Activated CD8-positive, alpha-beta T cell treated with anti-CD3 and anti-CD28 coated beads, Interleukin-2, amount 10 ng/mL, durations not matched to agents 7 days and 5 days (primary cell): ENCODE results near the gene MXRA7. TPM values are rescaled to one million over a fixed set of nuclear protein-coding genes. Genes with fewer than 3 reads are reported as not detected.
A peak's percentile ranks its signal among the peaks of the same experiment; 100 is the strongest.
"Not testable (repeated sequence)": the region's sequence is repeated elsewhere in the genome, so short reads cannot be mapped to it uniquely, and the experiment has no call there.

Experiments used
- ATAC-seq: fragments of 150-1000 bp; cut with Tn5 transposase; one replicate; pipeline ENCODE4 v1.10.0; 2021; ENCODE audit warnings: moderate library complexity
- CTCF ChIA-PET: fragments of 350-600 bp; sonication (Branson Sonifier 250); formaldehyde crosslinking; loops from one replicate; lab custom pipeline; 2021; ENCODE audit warnings: antibody characterized with exemption; lab: Charles Lee
- POLR2A ChIA-PET: fragments of 350-600 bp; sonication (Branson Sonifier 250); formaldehyde crosslinking; loops from one replicate; lab custom pipeline; 2021; ENCODE audit warnings: antibody characterized with exemption; lab: Charles Lee
- DNase-seq: peaks from one replicate; pipeline ENCODE4 v3.0.0-alpha.2; 2020
- H3K27ac Mint-ChIP-seq: one replicate; pipeline ENCODE4 v1.8.0; 2021; ENCODE audit warnings: mild to moderate bottlenecking, mixed read lengths
- H3K27me3 Mint-ChIP-seq: one replicate; pipeline ENCODE4 v1.8.0; 2021; ENCODE audit warnings: low read depth, mixed read lengths
- H3K36me3 Mint-ChIP-seq: one replicate; pipeline ENCODE4 v1.8.0; 2021; ENCODE audit warnings: low read depth, mixed read lengths
- H3K4me1 Mint-ChIP-seq: one replicate; pipeline ENCODE4 v1.8.0; 2021; ENCODE audit warnings: low read depth, mixed read lengths
- H3K4me3 Mint-ChIP-seq: one replicate; pipeline ENCODE4 v1.8.0; 2021; ENCODE audit warnings: mild to moderate bottlenecking, mixed read lengths
- H3K9me3 Mint-ChIP-seq: one replicate; pipeline ENCODE4 v1.8.0; 2022; ENCODE audit warnings: mixed read lengths; ENCODE audit not compliant: insufficient read depth
- total RNA-seq, 2 experiments: library from RNA; stranded (reverse); gene quantifications; one replicate each; pipeline ENCODE4 v1.2.3, GENCODE V29; 2021

Gene MXRA7
- total RNA-seq, 2 experiments from 2014 or later = 12.4 to 13.3 TPM

- Mint-ChIP-seq H3K9me3 (no peaks in the 10 kb centered on the region), H3K27me3 (no peaks in the 10 kb centered on the region), H3K27ac (no peak overlapping the region), H3K36me3 (no peaks in the 10 kb centered on the region), H3K4me1 (peaks cover 5% of the 10 kb centered on the region), H3K4me3 (no peak overlapping the region)
- ChIA-PET POLR2A (interaction anchor here (0.7 kb wide), 1 partner anchor 714 kb away, joined by 3 read pairs; no protein-coding TSS in a partner anchor), CTCF (interaction anchor here (2.6 to 4.9 kb wide), 3 partner anchors 11 to 79 kb away, joined by 8 to 19 read pairs (median 19); no protein-coding TSS in a partner anchor)
- DNase-seq (no peak), ATAC-seq (no peak)
These were observed 7.7 kb downstream of the MXRA7 start for GRCh38 chr17:76702941-76703637.

DNA sequence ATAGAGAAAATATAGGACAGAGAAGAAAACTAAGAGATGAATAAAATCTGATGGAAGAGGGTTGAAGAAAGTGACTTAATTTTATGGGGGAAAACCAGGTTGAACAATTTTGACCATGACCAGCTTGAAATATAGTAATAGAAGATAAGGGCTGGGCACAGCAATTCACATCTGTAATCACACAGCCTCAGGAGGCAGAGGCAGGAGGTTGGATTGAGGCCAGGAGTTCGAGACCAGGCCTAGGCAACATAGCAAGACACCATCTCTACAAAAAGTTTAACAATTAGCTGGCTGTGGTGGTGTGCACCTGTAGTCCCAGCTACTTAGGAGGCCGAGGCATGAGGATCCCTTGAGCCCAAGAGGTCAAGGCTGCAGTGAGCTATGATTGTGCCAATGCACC, 8.7 kb downstream of the MXRA7 start:
- Mint-ChIP-seq H3K27ac (no peak overlapping the region), H3K36me3 (no peaks in the 10 kb centered on the region), H3K9me3 (no peaks in the 10 kb centered on the region), H3K27me3 (no peaks in the 10 kb centered on the region), H3K4me3 (no peak overlapping the region), H3K4me1 (peaks cover 9% of the 10 kb centered on the region)
- DNase-seq (no peak), ATAC-seq (no peak)
- ChIA-PET CTCF (interaction anchor here (1.2 to 4.9 kb wide), 4 partner anchors 10 to 78 kb away, joined by 3 to 19 read pairs (median 14); no protein-coding TSS in a partner anchor), POLR2A (no interaction called here)

GRCh38 chr17:76701471-76701967, 9.2 kb downstream of the MXRA7 start:
- ATAC-seq (no peak), DNase-seq (no peak)
- Mint-ChIP-seq H3K9me3 (no peaks in the 10 kb centered on the region), H3K4me3 (no peak overlapping the region), H3K27me3 (no peaks in the 10 kb centered on the region), H3K4me1 (peaks cover 15% of the 10 kb centered on the region), H3K27ac (no peak overlapping the region), H3K36me3 (no peaks in the 10 kb centered on the region)
- POLR2A ChIA-PET = no interaction called here
- CTCF ChIA-PET = interaction anchor here (1.2 to 4.9 kb wide), 3 partner anchors 10 to 20 kb away, joined by 3 to 19 read pairs (median 19); no protein-coding TSS in a partner anchor

GRCh38 chr17:76700617-76701470, 9.9 kb downstream of the MXRA7 start:
- no peak for DNase-seq
- POLR2A ChIA-PET = no interaction called here
- peak overlapping the region; percentile 72 for H3K27ac Mint-ChIP-seq

DNA sequence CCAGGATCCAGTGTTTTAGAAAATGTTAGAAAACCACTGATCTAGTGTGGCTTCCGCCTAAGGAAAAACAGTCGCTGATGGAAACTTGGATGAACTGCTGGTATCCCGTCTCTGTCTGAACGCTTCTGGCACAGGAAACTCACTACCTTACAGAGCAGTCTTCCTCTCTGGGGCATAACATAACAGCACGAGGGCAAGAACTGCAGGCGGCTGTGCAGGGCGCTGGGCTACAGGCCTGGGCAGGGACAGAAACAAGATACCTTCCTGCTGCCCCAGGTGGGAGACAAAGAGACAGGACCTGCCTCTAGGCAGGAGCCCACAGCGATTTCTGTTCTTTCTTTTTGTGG, 10.5 kb downstream of the MXRA7 start:
- ATAC-seq (peak; percentile 18), DNase-seq (no peak)
- Mint-ChIP-seq H3K4me1 (peaks cover 27% of the 10 kb centered on the region), H3K4me3 (no peak overlapping the region), H3K9me3 (no peaks in the 10 kb centered on the region), H3K27ac (peak overlapping the region; percentile 72), H3K36me3 (no peaks in the 10 kb centered on the region), H3K27me3 (no peaks in the 10 kb centered on the region)
- ChIA-PET CTCF (no interaction called here), POLR2A (no interaction called here)

More at GRCh38 chr17:76700617-76701470, 9.9 kb downstream of the MXRA7 start:
- peak; percentile 25 for ATAC-seq
- no peak overlapping the region for H3K4me3 Mint-ChIP-seq
- H3K27me3 Mint-ChIP-seq = no peaks in the 10 kb centered on the region
- CTCF ChIA-PET = interaction anchor here (4.9 kb wide), 1 partner anchor 19 kb away, joined by 19 read pairs; no protein-coding TSS in a partner anchor
- H3K4me1 Mint-ChIP-seq = peaks cover 21% of the 10 kb centered on the region
- H3K36me3 Mint-ChIP-seq = no peaks in the 10 kb centered on the region
- H3K9me3 Mint-ChIP-seq = no peaks in the 10 kb centered on the region

DNA sequence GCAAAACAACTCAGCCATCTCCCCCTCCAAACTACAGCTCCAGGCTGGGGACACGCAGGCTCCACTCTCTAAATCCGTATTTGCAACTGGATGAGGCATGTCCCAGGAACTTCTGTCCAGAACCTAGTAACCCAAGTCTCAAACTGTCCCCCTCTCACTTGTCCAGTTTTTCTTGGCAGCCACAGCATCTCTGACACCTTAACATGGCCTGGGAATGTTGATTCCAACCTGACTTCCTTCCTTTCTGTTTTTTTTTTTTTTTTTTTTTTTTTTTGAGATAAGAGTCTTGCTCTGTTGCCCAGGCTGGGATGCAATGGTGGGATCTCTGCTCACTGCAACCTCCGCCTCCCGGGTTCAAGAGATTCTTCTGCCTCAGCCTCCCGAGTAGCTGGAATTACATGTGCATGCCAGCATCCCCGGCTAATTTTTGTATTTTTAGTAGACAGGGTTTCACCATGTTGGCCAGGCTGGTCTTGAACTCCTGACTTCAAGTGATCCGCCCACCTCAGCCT, 12.2 kb downstream of the MXRA7 start:
- H3K27ac Mint-ChIP-seq, ATAC-seq, POLR2A ChIA-PET: not testable (repeated sequence)

DNA sequence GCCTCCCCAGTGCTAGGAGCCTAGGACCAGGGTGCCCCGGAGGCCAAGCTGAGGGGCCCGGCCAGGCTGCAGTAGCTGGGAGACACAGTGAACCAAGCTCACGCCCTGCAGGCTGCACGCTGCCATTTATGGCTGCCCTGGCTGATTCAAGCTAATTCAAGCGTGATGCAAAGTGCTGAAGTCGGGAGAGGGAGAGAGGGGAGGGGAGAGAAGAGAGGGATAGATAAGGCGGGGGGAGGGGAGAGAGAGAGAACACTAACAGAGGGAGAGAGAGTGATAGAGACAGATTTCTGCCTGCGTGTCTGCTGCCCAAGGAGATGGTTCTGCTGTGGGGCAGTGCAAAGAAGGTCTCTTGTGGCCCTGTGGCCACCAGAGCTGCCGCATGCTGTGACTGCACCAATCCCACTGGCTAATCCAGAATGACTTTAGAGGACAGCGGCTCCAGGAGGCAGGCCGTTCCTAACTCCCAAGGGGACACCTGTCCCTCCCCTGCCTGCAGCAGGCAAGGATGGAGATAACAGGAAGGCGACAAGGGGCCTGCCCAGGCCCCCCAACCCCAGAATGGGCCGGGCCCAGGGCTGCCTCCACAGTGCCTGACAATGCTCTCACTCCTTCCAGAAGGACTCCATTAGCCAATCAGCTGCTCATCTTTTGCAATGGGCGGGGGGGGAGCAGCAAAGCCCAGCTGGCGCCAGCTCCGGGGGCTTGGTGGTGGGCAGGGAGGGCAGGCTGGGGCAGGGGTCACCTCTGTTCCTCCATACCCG, 12.9 kb downstream of the MXRA7 start:
- CTCF ChIA-PET = interaction anchor here (1.0 to 1.9 kb wide), 3 partner anchors 15 to 75 kb away, joined by 3 to 6 read pairs (median 3); no protein-coding TSS in a partner anchor
- Mint-ChIP-seq H3K36me3 (no peaks in the 10 kb centered on the region), H3K27me3 (no peaks in the 10 kb centered on the region), H3K9me3 (no peaks in the 10 kb centered on the region), H3K27ac (no peak overlapping the region), H3K4me3 (no peak overlapping the region), H3K4me1 (peaks cover 29% of the 10 kb centered on the region)
- ATAC-seq (no peak), DNase-seq (no peak)
- POLR2A ChIA-PET = interaction anchor here (1.3 kb wide), 1 partner anchor 19 kb away, joined by 3 read pairs; no protein-coding TSS in a partner anchor

More for the DNA sequence above, 12.2 kb downstream of the MXRA7 start:
- CTCF ChIA-PET = interaction anchor here (1.0 to 1.5 kb wide), 2 partner anchors 15 to 17 kb away, joined by 3 read pairs; no protein-coding TSS in a partner anchor
- not testable (repeated sequence) for H3K4me3 Mint-ChIP-seq, DNase-seq, H3K36me3 Mint-ChIP-seq, H3K9me3 Mint-ChIP-seq, H3K27me3 Mint-ChIP-seq
- peaks cover 29% of the 10 kb centered on the region for H3K4me1 Mint-ChIP-seq

GRCh38 chr17:76696763-76697701, 13.7 kb downstream of the MXRA7 start:
- ChIA-PET POLR2A (interaction anchor here (0.7 to 1.3 kb wide), 2 partner anchors 20 to 363 kb away, joined by 3 read pairs; no protein-coding TSS in a partner anchor), CTCF (interaction anchor here (1.9 to 3.8 kb wide), 2 partner anchors 15 to 74 kb away, joined by 6 to 22 read pairs; no protein-coding TSS in a partner anchor)
- Mint-ChIP-seq H3K4me3 (no peak overlapping the region), H3K27me3 (no peaks in the 10 kb centered on the region), H3K36me3 (no peaks in the 10 kb centered on the region), H3K27ac (no peak overlapping the region), H3K4me1 (peaks cover 27% of the 10 kb centered on the region), H3K9me3 (no peaks in the 10 kb centered on the region)
- ATAC-seq (no peak), DNase-seq (no peak)

- Mint-ChIP-seq H3K9me3 (no peaks in the 10 kb centered on the region), H3K27ac (no peak overlapping the region), H3K36me3 (no peaks in the 10 kb centered on the region), H3K27me3 (no peaks in the 10 kb centered on the region), H3K4me1 (peaks cover 24% of the 10 kb centered on the region), H3K4me3 (no peak overlapping the region)
- no peak for ATAC-seq
- no peak for DNase-seq
- ChIA-PET CTCF (interaction anchor here (0.6 to 3.8 kb wide), 4 partner anchors 14 to 396 kb away, joined by 3 to 22 read pairs (median 4); no protein-coding TSS in a partner anchor), POLR2A (interaction anchor here (1.0 kb wide), 1 partner anchor 23 kb away, joined by 3 read pairs; no protein-coding TSS in a partner anchor)
These were observed 15.5 kb downstream of the MXRA7 start for GRCh38 chr17:76695059-76695831.
